CD4-positive, alpha-beta T cell treated with Interleukin-2 at 100 ng/mL for 4 hours (primary cell): ENCODE results near the gene TMEM183A.

ENCODE experiments used
- DNase-seq: peaks from one replicate; pipeline ENCODE4 v3.0.0-alpha.2; 2020; ENCODE audit warnings: low spot score

Gene TMEM183A

DNA sequence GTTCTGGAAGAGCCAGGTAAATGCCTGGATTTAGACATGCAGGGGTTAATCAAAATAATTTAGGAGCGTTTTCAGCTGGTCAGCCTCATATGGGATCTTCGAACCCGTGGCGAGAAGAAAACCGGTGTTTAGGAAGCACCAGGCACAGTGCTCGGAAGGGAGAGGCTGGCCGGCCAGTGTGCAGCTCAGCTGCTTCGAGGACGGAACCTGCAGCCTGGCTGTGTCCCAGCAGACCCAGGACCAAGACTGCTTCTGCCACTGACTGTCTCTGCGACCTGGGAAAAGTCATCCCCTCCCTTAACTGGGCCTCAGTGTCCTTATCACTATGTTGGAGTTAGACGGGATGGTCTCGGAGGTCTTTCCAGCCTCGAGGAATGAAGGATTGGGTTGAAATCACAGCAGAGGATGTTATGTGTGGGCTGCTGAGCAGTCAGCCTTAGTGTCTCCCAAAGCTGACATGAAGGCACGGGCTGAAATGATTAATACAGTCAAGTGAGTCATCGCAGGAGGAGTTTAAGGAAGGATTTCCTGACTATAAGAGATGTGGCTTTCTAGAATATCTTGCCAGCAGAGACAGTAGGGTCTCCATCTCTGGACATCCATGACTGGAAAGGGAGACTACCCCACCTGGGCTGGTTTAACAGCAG is 39.9 kb downstream of the TMEM183A start:
- no peak for DNase-seq

DNA sequence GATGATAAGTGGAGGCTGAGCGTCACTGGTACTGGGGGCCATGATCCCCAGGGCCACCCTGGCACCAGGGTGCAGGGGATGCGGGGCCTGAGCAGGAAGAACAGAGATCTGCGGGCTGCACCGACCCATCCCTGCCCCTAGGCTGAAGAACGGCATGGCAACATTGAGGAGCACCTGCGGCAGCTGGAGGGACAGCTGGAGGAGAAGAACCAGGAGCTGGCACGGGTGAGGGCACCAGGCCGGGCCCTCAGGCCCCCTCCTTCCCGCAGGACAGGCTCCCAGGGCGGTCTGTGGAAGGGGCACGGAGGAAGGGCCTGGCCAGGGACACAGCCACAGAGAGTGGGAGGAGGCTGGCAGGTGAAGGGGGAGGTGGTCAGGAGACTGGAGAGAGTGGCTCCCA is 40.9 kb downstream of the TMEM183A start:
- no peak for DNase-seq

DNA sequence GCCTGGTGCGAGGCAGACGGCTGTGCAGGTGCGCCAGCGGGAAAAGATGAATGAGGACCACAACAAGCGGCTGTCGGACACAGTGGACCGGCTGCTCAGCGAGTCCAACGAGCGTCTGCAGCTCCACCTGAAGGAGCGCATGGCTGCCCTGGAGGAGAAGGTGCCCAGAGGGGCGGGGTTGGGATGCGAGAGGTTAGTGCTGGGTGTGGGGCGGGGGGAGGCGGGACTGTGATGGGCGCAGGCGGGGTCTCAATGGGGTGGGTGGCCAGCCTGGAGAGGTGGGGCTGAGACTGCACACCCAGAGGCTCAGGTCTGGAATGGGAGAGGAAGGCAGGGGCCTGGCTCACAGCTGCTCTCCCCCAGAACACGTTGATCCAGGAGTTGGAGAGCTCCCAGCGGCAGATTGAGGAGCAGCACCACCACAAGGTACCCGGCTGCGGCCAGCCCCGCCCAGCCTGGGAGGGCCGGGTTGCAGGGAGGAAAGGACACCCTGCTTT is 41.4 kb downstream of the TMEM183A start:
- no peak for DNase-seq

DNA sequence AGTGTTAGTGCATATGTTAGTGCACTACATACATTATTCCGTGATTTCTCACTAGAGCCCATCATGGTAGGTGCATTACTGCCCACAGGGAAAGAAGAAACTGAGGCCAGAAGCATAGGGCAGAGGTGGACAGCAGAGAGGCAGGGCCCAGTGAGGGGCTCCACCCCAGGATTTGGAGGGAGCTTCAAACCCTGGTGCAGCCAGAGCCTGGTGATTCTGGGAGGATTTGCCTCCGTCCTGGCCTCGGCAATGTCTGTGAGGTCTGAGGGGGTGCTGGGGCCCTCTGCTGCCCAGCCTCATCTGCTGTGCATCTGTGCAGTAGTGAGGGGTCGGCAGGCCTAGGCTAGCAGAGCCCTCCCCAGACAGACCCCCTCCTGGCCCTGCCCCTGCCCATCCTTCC is 41.9 kb downstream of the TMEM183A start:
- no peak for DNase-seq

DNA sequence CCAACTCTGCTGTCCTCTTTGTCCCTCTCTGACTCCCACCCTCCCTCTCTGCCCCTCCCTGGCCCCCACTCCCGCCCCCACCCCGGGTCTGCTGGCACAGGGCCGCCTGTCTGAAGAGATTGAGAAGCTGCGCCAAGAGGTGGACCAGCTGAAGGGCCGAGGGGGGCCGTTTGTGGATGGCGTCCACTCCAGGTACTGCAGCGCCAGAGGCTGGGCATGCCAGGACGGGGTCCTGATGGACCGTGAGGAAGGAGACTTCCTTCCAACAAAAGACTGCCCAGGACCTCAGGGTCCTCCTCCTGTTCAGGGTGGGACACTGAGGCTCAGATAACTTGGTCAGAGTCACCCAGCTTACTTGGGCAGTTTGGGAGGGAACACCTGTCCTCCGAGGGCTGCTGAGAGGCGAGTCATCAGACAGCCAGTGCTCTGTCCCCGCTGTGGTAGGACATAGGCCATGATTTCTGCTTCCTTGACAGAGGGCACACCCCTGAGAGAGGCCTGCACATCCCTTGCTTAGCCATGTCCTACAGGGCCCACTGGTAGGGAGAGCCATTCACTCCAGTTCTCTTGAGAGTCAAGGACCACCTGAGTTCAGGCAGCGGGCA is 42.5 kb downstream of the TMEM183A start:
- no peak for DNase-seq

DNA sequence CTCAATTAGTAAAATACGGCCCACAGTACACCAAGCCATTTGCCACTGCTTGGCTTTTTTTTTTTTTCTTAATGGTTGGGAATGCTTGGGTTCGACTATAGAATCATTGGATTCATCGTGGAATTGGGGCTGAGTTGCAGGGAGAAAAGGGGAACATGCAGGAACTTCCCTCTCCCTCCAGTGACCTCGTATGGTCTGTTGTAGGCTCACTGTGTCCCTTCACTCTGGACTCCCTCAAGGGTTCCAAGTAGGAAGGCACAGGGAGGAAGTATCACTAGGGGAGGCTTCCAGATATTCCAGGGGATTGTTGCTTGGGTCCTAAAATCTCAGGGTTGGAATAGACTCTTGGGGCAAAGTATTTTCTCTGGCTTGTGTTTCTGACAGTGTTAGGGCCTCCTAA is 43.7 kb downstream of the TMEM183A start:
- no peak for DNase-seq

DNA sequence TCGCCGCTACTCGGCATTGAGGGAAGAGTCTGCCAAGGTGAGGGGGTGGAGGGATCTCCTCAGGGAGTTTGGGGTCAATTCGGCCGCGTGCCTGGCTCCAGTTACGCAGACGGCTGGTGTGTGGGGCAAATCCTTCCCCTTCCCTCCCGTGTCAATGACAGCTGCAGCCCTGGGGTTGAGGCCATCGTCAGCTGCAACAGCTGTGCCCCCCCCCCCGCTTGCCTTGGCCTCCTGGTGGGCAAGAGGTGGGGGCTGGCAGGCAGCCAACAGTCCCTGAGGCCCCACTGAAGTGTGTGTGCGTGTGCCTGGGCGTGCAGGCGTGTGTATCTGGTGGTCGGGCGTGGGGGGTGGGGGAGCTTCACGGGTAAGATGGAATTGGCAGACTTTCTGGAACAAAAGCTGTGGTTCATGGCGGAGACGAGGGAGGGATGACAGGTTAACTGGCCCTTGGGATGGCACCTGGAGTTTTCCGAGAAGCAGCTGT is 44.7 kb downstream of the TMEM183A start:
- DNase-seq: no peak

DNA sequence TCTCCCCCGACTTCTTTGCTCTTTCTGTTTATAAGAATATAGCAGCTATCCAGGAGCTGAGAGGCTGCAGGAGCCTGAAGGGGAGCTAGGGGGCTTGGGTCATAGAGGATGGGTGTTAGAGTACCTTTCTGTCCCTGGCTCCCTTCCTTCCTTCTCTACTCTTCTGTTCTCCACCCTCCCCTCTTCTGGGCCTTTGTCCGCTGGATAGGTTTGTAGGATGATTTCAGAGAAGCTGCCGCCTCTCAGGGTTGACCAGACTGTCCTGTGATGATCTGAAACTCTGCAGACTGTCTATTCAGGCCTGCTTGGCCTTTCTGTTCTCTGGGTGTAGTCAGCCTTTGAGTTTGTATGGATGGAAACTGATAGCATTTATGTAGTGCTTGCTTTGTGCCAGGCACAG is 45.4 kb downstream of the TMEM183A start:
- no peak for DNase-seq

DNA sequence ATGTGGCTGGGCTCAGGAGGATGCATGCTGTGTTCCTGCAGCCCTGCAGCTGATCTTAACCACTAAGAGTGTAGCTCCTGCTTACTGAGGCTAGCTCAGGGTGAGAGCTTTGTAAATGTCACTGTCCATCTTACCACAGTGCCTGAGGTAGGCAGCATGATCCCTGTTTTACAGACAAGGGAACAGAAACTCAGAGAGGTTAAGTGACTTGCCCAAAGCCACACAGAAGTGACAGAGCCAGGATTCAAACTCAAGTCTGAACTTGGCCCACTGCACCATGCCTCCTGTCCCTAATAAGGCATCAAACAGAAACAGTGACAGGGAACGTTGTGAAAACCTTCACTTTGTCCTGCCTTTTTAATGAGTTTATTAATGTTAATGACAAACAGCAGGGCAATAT is 47.0 kb downstream of the TMEM183A start:
- DNase-seq: no peak

DNA sequence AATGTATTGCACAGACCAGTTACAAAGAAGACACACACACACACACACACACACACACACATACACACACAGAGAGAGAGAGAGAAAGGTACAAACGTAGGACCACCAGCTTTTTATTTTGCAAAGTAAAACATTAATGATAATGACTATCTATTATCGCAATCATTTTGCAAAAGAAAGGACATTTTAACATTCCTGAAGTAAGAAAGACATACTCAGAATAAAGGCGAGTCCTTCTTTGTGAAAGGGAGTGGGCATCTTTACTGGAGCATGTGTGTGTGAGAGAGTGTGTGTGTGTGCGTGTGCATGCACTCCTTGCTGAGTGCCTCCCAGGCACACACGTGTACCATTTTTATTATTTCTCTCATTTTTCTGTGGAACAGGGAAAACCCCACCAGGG is 47.5 kb downstream of the TMEM183A start:
- DNase-seq: no peak

DNA sequence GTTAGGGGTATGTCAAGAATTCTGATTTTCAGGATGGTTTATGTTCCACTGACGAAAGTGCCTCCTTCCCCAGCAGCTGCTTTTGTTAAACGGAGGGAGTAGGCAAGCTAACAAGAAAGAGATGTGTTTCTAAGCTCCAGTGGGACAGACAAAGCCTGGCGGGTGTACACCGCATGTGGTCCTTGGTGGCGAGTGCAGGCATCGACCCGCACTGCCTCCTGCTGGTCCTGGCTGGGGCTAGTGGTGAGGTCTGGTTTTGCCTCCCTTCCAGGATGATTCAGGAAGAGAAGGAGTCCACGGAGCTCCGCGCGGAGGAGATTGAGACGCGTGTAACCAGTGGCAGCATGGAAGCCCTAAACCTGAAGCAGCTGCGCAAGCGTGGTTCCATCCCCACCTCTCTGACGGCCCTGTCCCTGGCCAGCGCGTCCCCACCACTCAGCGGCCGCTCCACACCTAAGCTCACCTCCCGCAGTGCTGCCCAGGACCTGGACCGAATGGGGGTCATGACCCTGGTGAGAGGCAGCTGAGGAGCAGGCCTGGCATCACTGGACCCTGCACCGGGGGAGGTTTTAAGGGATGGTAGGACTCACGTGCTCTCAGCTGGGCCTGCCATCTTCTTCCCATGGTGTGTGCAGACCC is 48.1 kb downstream of the TMEM183A start:
- DNase-seq: no peak

DNA sequence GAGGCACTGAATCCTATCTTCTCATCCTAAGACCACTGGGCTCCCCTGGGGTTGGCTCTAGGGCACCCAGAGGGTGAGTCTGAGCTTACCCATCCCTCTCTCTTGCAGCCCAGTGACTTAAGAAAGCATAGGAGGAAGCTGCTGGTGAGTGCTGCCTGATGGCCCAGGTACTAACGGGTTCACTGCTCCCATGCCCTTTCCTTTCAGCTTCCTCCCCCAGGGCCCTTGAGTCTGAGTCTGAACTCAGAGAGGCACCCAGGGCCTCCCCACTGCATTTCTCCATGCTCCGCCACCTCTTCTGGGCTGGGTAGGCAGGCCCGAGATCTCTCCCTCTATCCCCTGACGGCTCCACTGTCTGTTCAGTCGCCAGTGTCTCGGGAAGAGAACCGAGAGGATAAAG is 48.8 kb downstream of the TMEM183A start:
- no peak for DNase-seq

DNA sequence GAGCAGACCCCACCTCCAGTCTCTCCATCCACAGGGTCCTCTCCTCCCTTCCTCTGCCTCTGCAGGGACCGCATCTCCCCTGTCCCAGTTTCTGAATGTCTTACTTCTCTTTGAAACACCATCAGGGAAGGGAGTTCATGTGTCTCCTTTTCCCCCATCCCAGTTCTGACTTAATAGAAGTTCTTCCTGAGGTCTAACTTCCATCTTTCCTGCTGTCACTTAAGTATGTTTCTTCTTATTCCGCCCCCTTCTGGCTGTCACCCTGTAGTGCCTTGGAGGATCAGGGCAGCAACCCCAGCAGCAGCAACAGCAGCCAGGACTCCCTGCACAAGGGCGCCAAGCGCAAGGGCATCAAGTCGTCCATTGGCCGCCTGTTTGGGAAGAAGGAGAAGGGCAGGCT is 49.3 kb downstream of the TMEM183A start:
- no peak for DNase-seq

DNA sequence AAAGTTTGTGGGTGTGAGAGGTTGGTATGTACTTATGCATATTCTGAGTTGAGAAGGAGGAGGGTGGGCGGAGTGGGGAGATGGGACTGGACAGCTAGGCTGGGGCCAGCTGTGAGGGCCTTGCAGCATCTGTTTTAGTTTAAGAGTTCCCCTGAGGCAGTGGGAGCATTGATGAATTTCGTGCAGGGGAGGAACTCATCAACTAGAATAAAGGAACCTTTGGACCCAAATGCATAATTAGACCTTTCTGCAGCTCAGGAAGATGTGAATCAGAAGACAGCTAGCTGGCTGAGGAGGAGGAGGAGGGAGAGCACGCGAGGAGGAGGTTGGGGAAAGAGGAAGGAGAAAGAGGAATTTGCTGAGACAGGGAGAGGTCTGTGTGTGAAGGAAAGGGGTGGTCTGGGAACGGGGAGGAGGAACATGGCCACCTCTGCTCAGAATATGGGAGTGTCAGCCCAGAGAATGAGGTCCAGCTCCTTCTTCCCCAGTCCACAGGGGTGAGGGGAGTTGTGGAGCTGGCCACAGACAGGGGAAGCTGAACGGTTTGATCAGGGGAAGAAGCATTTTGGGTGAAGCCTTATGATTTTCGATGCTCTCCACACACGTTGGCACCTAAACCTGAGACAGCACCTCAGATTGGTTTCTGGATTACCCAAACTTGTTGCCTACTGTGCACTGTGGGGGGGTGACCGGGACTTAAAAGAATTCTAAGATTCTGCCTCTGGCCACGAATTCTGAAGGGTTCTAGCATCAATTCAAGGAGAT is 50.9 kb downstream of the TMEM183A start:
- no peak for DNase-seq

DNA sequence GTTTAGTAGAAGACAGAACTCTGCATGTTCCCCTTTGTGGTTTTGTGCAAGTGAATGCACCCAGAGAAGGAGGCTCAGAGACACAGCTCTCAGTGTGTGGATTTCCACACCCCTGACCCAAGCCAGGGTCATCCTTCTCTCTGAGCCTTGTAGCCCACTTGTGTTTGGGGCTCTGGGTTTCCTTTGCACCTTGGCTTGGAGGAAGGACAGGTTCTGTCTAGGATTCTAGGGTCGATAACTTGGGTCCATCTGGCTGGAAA is 51.4 kb downstream of the TMEM183A start:
- no peak for DNase-seq

DNA sequence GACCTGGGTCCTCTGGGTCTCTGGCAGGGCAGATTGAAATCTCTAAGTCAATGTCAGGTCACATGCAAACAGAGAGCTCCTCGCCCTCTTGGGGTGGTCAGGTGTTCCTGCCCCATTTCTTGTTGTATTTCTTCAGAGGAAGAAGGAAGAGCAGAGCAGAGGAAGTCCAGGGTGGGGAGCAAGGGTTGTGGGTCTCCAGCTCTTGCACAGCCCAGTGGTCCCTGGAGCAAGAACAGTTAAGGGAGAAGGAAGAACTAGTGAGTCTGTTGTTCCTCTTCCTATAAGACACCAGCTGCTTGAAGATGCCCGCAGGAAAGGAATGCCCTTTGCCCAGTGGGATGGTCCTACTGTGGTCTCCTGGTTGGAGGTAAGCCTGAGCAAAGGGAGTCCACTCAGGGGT is 52.3 kb downstream of the TMEM183A start:
- no peak for DNase-seq

DNA sequence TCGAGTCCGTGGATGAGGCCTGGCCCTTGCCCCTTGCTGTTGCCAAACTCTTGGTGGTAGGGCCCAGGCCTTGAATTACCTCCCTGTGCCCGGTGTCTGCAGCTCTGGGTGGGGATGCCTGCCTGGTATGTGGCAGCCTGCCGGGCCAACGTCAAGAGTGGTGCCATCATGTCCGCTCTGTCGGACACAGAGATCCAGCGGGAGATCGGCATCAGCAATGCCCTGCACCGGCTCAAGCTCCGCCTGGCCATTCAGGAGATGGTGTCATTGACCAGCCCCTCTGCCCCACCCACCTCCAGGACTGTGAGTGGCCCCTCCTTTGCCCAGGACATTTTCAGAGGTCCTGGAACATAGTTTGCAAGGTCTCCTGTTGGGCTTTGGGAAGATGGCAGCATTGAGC is 52.9 kb downstream of the TMEM183A start:
- DNase-seq: no peak

DNA sequence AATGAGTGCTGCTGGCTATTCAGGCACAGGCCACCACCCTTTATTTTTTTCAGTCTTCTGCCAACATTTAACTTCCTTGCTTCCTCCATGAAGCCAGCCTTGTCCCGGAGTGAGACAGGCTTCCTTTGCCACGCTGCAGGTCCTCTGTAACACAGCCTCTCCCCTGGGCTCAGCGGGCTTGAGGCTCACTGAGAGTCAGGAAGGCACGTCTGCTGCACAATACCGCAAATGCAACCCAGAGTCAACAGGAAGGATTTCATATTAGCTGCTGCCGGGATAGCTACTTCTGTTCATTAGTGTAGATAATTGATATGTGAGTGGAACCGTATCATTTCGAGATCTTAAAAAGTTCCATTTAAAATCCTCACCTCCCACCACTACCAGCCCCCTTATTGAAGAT is 56.1 kb downstream of the TMEM183A start:
- no peak for DNase-seq

DNA sequence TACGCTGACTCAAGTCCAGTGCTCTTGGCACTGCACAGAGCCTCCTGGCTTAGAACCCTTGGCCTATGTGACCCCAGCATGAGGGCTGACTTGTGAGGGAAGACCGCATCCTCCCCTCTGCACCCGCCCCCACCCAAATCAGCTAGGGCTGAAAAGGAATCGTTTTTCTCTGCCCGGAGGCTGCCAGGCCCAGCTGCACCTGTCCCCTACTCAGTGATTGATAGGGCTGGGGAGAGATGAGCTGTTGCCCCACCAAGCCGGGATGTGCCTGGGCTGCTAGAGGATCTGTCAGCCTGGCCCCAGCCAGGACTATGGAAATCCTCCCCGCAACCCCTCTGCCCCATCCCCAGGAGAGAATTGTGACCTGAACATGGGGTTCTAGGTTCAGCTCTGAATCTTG is 58.0 kb downstream of the TMEM183A start:
- DNase-seq: no peak

DNA sequence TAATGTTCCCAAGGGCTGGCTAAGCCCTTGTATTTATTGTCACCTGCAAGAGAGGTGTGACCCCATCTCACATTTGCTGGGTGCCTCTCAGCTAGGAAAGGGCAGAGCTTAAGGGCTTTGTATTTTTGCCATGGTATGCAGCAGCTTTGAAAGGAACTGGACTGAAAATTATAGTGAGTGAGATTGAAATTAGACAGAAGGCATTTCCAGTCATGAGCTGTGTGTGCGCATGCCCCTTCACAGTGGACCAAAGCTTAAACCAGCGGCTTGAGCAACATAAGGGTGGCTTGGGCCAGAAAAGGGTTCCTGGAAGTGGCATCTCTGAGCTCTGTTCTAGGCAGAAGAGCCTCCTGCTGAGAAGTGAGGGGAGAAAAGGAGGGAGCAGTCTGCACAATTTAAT is 58.8 kb downstream of the TMEM183A start:
- DNase-seq: no peak

DNA sequence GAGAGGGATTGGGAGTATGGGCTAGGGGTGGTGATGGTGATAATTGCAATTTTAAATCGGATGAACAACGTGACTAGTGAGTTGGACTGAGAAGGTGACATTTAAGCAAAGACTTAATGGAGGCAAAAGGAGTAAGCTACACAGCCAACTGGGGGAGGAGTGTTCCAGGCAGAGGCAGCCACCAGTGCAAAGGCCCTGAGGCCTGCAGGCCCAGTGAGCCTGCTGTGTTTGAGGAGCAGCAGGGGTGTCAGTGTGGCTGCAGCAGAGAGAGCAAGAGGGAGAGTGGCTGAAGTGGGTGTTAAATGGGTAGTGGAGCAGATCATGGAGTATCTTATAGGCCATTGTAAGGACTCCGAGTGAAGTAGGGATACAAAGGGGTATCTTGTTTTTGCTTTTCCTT is 59.8 kb downstream of the TMEM183A start:
- DNase-seq: no peak

DNA sequence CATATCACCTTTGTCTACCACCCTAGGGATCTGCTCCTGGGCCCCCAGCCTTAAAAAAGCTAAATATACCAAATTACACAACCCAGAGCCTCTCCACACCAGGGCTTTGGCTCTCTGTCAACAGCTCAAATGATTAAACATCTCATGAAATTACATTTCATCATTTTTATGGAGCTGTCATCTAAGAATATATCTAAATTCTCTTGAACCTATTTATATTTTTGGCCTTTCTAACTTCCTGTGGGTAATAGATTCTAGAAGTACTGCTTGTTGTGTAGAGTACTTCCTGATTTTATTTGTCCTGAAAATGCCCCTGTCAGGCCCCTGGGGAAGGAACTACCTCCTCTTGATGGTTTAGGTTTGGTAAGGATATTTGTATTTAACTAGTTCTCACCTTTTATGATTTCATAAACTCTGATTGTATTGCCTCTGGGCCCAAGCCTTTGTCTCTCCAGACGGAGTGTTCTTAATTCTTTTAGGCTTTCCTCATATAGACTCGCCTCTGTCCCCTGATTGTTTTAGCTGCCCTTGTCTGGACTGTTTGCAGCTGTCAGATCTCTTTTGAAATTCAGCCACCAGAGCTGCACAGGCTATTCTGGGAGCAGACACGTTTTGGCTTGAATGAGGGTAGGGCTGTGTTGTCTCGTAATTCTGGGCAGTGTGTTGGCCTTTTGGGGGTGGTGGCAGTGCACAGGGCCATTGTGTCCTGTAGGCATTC is 62.0 kb downstream of the TMEM183A start:
- DNase-seq: no peak
